AG09319 (cell line): ENCODE results near the gene GLRA2.

Experiments used
- DNase-seq: peaks from one replicate; pipeline ENCODE4 v3.0.0-alpha.2; 2010; ENCODE audit warnings: low read depth; ENCODE audit errors: extremely low read depth
- CTCF ChIP-seq: IDR thresholded peaks from 2 replicates; pipeline ENCODE4 v1.5.1; 2011; ENCODE audit warnings: low read depth, mild to moderate bottlenecking, inconsistent platforms, low read length, moderate library complexity

GLRA2 gene

GRCh38 chrX:14554131-14554715 is 24.9 kb downstream of the GLRA2 start:
- no peak for TF ChIP-seq CTCF
- DNase-seq, result no peak

DNA sequence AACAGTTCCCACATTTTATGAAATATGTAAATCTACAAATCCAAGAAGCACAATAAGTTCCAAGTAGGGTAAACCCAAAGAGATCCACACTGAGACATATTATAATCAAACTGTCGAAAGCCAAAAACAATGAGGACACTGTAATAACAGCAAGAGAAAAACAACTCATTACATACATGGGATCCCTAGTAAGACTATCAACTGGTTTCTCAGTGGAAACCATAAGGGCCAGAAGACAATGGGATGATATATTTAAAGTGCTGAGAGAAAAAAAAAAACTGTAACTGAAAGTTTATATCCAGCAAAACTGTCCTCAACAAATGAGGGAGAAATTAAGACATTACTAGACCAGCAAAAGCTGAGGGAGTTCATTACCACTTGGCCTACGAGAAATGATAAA is 34.7 kb downstream of the GLRA2 start:
- no peak for DNase-seq
- TF ChIP-seq CTCF, result no peak

DNA sequence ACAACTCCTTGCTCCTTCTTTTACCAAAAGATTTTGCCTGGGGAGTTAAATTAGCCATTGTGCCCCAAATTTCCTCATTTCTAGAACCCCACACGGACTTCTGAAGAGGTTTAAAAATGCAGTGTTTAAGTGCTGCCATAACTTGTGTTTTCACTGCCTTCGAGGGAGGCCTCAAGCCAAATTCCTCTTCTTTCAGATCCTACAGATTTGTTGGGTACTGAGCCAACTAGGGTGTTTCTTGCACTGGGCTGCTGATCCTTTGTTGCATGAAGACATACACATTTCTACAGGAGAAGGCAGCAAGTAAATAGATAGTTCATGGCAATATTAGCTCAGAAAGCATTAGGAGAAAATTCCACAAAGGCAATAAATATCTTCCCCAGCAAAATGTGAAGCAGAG is 43.8 kb downstream of the GLRA2 start:
- no peak for DNase-seq
- TF ChIP-seq CTCF, result no peak

- TF ChIP-seq CTCF, result no peak
- no peak for DNase-seq
These were observed 51.7 kb downstream of the GLRA2 start for GRCh38 chrX:14581081-14581480.

- TF ChIP-seq CTCF, result no peak
- no peak for DNase-seq
These were observed 55.2 kb downstream of the GLRA2 start for GRCh38 chrX:14584548-14584947.

DNA sequence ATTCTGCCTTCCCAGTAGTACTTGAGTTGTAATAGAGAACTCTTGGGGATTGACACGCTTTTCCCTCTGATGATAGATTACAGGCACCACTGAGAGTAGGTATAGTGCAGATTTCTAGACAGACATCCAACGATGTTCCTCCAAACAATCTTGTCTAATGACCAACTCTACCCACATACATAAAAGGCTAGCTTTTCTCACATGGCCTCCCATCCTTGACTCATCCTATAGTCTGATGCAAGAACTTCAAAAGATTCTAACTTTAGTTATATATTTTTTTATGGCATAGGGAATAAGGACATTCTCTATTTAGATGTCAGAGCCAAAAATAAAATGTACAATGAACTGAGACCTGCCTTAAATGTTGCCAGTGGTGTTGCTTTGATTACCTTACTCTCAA is 60.9 kb downstream of the GLRA2 start:
- DNase-seq, result no peak
- TF ChIP-seq CTCF, result no peak

DNA sequence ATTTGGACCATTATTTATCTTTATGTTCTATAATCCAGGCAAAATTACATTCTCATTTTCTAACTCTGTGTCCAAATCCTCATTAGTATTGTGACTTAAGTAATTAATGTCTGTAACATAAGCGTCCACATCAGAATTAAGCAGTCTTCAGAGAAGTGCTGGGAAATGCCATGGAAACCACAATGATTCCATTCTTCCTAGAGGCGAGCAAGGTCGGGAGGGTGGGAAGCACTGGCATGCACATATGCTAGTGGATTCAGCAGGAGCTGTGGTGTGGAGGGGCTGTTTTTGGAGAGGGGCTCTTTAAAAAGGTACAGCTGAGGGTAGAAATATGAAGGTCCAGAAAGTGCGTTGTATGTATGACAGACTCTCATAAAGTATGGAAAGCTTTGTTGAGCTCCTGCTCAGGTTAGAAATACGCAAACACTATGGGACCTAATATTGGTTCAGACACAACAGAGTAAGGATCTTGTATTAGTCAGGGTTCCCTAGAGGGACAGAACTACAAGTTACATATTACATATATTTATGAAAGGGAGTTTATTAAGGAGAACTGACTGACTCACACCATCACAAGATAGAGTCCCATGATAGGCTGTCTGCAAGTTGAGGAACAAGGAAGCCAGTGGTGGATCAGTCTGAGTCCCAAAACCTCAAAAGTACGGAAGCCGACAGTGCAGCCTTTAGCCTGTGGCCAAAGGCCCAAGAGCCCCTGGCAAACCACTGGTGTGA is 61.5 kb downstream of the GLRA2 start:
- no peak for TF ChIP-seq CTCF
- DNase-seq, result no peak
